H1 (cell line): Measurements from ENCODE around the gene KCNMB1. TPM values are rescaled to one million over a fixed set of nuclear protein-coding genes. Genes with fewer than 3 reads are reported as not detected.
A peak's percentile ranks its signal among the peaks of the same experiment; 100 is the strongest.

Experiments used
- BRCA1 ChIP-seq: IDR thresholded peaks from 2 replicates; pipeline ENCODE4 v1.6.1; 2012; ENCODE audit warnings: low read depth, low read length, improper control_type of control experiment
- CEBPB ChIP-seq: IDR thresholded peaks from 2 replicates; pipeline ENCODE4 v1.6.1; 2012; ENCODE audit warnings: low read depth, low read length
- GABPA ChIP-seq: IDR thresholded peaks from 2 replicates; pipeline ENCODE4 v1.6.1; 2011; ENCODE audit warnings: mild to moderate bottlenecking, low read length, moderate library complexity, borderline replicate concordance; ENCODE audit not compliant: insufficient read depth
- JUN ChIP-seq: IDR thresholded peaks from 2 replicates; pipeline ENCODE4 v1.6.1; 2011; ENCODE audit warnings: low read depth, mild to moderate bottlenecking, improper control_type of control experiment, low read length
- SAP30 ChIP-seq: fragments of 300-600 bp; sonication (generic); IDR thresholded peaks from 2 replicates; pipeline ENCODE4 v1.7.1; 2012; ENCODE audit warnings: low read length, moderate library complexity, mild to moderate bottlenecking, inconsistent platforms; ENCODE audit not compliant: insufficient read depth, insufficient replicate concordance
- SIX5 ChIP-seq: IDR thresholded peaks from 2 replicates; pipeline ENCODE4 v1.6.1; 2011; ENCODE audit warnings: mild to moderate bottlenecking, low read depth, low read length
- SP1 ChIP-seq: IDR thresholded peaks from 2 replicates; pipeline ENCODE4 v1.6.1; 2011; ENCODE audit warnings: low read depth, low read length
- TAF1 ChIP-seq: IDR thresholded peaks from 2 replicates; pipeline ENCODE4 v1.6.1; 2011; ENCODE audit warnings: mild to moderate bottlenecking, low read depth, low read length
- TAF7 ChIP-seq: optimal IDR thresholded peaks from 2 replicates; pipeline ENCODE3; 2011; ENCODE audit warnings: low read depth, mild to moderate bottlenecking, inconsistent platforms, low read length, moderate library complexity, borderline replicate concordance
- TBP ChIP-seq: IDR thresholded peaks from 2 replicates; pipeline ENCODE4 v1.6.1; 2011; ENCODE audit warnings: low read depth, low read length, improper control_type of control experiment
- YY1 ChIP-seq: IDR thresholded peaks from 2 replicates; pipeline ENCODE4 v1.6.1; 2011; ENCODE audit warnings: low read depth, mild to moderate bottlenecking, low read length
- polyA plus RNA-seq, 7 experiments: library from polyadenylated mRNA; depleted of rRNA in 3 of 7; stranded (reverse) in 5 of 7; unstranded in 2 of 7; fragments of >200 nt in 5 of 7; fragments of 200-250 nt in 2 of 7; gene quantifications; 1 replicate in 5 of 7; 2 replicates in 1 of 7; 4 replicates in 1 of 7; pipeline versions ENCODE4 v1.2.1 to v1.2.3, GENCODE V29; 2011 to 2013; ENCODE audit warnings: missing spikeins in 2 of 7, mixed read lengths in 2 of 7
- total RNA-seq: library from RNA; stranded (reverse); fragmentation: NEBNext Ultra II Directional; extraction: Animal tissue kit (Norgen Biotek cat#: 25700); gene quantifications from 2 replicates; pipeline ENCODE4 v1.2.1, GENCODE V29; 2021
- TF ChIP-seq, protein P1 (sequence below): fragments of 300-600 bp; sonication (generic); IDR thresholded peaks from 2 replicates; pipeline ENCODE4 v1.7.1; 2012; ENCODE audit warnings: low read length, moderate library complexity, mild to moderate bottlenecking, inconsistent platforms; ENCODE audit not compliant: insufficient replicate concordance

KCNMB1 gene
- total and polyA plus RNA-seq, 2 of the 8 experiments (the other 6 are each of a cell fraction or from before 2014, with no cell fraction given) = 0.08 to 0.19 TPM

DNA sequence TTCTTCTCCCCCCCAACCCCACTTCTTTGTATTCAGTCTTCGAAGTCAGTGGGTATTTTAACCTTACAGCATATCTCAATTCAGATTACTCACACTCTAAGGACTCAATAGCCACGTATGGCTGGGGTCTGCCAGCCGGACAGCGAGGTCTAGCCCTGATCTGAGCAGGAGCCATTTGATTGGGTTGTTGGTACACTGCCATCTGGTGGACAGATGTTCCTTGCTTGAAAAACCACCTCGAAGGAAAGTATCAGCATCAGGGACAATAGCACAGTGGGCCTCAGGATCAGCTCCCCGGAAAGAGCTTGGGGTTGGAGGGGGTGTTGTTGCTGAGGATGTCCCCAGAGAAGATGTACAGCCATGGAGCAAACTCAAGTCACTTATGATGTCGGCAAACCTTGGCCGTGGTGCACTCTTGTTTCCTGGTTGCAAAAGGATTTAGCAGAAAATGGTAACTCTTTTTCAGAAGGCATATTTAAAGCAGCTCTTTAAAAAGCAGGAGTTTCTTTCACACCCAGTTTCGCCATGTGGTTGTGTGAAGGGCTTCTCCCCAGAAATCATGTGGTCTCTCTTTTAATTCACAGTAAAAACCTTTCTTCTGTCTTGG, 31.7 kb upstream of the KCNMB1 start (continued):
- TF ChIP-seq, protein P1, sequence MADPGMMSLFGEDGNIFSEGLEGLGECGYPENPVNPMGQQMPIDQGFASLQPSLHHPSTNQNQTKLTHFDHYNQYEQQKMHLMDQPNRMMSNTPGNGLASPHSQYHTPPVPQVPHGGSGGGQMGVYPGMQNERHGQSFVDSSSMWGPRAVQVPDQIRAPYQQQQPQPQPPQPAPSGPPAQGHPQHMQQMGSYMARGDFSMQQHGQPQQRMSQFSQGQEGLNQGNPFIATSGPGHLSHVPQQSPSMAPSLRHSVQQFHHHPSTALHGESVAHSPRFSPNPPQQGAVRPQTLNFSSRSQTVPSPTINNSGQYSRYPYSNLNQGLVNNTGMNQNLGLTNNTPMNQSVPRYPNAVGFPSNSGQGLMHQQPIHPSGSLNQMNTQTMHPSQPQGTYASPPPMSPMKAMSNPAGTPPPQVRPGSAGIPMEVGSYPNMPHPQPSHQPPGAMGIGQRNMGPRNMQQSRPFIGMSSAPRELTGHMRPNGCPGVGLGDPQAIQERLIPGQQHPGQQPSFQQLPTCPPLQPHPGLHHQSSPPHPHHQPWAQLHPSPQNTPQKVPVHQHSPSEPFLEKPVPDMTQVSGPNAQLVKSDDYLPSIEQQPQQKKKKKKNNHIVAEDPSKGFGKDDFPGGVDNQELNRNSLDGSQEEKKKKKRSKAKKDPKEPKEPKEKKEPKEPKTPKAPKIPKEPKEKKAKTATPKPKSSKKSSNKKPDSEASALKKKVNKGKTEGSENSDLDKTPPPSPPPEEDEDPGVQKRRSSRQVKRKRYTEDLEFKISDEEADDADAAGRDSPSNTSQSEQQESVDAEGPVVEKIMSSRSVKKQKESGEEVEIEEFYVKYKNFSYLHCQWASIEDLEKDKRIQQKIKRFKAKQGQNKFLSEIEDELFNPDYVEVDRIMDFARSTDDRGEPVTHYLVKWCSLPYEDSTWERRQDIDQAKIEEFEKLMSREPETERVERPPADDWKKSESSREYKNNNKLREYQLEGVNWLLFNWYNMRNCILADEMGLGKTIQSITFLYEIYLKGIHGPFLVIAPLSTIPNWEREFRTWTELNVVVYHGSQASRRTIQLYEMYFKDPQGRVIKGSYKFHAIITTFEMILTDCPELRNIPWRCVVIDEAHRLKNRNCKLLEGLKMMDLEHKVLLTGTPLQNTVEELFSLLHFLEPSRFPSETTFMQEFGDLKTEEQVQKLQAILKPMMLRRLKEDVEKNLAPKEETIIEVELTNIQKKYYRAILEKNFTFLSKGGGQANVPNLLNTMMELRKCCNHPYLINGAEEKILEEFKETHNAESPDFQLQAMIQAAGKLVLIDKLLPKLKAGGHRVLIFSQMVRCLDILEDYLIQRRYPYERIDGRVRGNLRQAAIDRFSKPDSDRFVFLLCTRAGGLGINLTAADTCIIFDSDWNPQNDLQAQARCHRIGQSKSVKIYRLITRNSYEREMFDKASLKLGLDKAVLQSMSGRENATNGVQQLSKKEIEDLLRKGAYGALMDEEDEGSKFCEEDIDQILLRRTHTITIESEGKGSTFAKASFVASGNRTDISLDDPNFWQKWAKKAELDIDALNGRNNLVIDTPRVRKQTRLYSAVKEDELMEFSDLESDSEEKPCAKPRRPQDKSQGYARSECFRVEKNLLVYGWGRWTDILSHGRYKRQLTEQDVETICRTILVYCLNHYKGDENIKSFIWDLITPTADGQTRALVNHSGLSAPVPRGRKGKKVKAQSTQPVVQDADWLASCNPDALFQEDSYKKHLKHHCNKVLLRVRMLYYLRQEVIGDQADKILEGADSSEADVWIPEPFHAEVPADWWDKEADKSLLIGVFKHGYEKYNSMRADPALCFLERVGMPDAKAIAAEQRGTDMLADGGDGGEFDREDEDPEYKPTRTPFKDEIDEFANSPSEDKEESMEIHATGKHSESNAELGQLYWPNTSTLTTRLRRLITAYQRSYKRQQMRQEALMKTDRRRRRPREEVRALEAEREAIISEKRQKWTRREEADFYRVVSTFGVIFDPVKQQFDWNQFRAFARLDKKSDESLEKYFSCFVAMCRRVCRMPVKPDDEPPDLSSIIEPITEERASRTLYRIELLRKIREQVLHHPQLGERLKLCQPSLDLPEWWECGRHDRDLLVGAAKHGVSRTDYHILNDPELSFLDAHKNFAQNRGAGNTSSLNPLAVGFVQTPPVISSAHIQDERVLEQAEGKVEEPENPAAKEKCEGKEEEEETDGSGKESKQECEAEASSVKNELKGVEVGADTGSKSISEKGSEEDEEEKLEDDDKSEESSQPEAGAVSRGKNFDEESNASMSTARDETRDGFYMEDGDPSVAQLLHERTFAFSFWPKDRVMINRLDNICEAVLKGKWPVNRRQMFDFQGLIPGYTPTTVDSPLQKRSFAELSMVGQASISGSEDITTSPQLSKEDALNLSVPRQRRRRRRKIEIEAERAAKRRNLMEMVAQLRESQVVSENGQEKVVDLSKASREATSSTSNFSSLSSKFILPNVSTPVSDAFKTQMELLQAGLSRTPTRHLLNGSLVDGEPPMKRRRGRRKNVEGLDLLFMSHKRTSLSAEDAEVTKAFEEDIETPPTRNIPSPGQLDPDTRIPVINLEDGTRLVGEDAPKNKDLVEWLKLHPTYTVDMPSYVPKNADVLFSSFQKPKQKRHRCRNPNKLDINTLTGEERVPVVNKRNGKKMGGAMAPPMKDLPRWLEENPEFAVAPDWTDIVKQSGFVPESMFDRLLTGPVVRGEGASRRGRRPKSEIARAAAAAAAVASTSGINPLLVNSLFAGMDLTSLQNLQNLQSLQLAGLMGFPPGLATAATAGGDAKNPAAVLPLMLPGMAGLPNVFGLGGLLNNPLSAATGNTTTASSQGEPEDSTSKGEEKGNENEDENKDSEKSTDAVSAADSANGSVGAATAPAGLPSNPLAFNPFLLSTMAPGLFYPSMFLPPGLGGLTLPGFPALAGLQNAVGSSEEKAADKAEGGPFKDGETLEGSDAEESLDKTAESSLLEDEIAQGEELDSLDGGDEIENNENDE = no peak
- TF ChIP-seq BRCA1 = no peak
- no peak for TF ChIP-seq TAF7
- TF ChIP-seq CEBPB = no peak
- no peak for TF ChIP-seq JUN
- no peak for TF ChIP-seq SP1
- no peak for TF ChIP-seq TBP
- no peak for TF ChIP-seq SIX5
- TF ChIP-seq SAP30 = no peak
- TF ChIP-seq GABPA = no peak
- 0 out of 2 replicates have a peak, but pooled peaks have one; percentile 25 for TF ChIP-seq YY1
- no peak for TF ChIP-seq TAF1
